Islet of Langerhans (tissue), 1 donor: ENCODE results near the gene TRIM29.

Experiments used
- FAIRE-seq: peaks from one replicate; lab custom pipeline; 2011; peaks lifted over from hg19 to GRCh38; lab: Jason Lieb, UNC

The TRIM29 gene

DNA sequence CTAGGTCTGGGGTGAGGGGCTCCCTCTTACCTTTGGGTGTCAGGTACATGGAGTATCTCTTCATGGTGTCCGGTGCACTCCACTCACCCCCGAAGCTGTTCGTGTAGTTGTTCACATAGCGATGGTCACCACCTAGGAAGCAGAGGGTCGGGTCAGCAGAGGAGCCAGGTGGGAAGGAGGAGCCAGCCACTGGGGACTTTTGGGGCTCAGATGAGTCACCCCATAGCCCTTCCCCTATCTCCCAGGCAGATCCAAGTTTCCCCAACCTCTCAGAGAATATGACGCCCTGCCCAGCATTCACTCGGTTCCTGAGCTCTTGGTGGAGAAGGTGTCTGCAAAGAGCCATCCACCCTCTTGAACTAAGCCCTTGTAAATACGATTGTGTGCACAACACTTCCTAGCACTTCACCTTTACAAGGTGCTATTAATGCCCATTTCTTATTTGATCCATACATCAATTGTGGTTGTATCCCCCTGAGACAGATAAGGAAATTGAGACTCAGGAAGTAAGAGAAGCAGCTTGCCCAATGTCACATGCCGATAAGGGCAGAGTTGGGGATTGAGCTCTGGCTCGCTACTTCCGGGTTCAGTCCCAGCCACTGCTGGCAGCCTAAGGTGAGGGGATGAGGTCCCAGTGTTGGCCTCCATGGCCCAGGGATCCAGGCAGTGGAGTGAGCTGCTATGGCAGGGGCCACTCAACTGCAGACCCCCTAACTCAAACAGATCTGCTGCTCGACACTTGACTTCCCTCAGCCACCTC, 14.8 kb downstream of the TRIM29 start:
- no peak for FAIRE-seq

DNA sequence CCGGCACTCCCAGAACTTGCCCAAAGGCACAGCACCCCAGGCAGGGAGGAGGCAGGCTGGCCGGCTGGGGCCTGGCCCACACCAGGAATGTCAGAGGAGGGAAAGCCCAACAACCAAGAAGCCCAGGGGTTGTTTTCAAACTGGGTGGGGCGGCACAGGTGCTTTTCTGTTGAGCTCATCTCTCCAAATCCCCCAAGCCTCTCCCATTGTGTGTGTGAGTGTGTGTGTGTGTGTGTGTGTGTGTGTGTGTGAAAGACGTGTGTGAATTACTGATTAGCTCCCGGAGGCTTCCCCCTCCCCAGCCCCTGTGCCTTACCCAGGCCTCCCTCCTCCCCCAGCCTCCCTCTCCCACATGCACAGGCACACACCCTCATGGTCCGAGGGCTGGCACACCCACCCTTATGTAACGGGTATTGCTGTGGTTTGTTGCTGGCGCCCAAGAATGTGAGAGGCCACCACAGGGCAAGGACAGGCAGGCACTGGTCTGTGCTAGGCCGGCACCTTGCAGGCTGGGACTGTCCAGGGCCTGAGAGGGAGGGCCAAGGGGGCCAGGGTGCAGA, 15.9 kb downstream of the TRIM29 start:
- FAIRE-seq = no peak

DNA sequence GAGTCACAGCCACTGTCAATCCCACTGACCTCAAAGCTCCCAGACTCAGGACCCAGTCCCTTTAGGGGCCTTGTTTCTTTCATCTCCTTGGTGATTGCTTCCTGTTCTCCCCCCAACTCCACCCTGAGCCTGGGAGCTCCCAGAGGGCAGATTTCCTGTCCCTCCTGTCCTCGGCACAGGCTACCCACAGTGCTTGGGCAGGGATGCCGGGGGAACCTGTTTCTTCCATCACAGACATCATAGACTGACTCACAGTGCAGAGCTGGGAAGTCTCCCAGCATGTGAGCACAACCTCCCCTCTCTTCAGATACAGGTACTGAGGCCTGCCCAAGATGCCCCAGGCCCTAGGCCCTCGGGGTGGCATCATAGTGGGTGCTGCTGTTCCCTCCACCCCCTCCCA, 16.6 kb downstream of the TRIM29 start:
- no peak for FAIRE-seq

DNA sequence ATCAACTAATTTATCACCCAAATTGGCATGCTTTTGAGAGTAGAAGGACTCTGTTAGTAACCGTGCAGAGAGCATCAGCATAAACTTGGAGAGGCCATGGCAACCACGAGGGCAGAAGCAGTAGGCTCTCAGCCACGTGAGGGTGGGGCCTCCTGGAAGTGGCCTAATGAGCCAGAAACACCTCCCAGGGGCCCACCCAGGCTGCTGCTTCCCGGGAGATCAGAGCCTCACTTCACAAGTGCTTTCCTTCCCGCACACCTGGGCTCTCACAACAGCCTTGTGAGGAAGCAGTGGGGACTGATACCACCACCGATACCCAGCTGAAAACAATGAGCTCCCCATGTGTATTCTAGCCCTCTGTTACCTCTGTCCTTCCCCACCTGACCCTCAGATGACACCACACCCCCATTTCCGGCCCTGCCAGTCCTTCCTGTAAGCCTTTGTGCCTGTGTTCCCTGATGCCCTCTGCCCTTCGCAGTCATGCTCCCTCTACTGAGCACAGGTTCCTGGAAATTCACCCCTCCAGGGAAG, 17.0 kb downstream of the TRIM29 start:
- no peak for FAIRE-seq

DNA sequence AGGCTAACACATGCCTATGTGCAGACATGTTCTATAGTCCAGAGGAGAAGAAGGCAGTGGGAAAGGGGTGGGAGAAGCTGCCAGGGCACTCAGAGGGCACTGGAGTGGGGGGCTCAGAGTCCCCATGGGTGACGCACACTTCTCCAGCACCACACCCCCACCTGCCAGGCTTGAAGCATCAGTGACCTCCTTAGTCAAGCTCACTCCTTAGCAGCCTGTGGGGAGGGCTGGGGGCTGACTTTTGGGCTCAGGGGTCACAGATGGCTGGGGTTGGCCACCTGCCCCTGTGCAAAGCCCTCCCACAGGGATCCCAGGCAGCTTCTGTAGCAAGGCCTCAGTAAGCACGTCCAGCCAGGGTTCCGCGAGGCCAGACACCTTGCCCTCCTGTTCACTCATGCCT, 18.8 kb downstream of the TRIM29 start:
- FAIRE-seq = no peak

DNA sequence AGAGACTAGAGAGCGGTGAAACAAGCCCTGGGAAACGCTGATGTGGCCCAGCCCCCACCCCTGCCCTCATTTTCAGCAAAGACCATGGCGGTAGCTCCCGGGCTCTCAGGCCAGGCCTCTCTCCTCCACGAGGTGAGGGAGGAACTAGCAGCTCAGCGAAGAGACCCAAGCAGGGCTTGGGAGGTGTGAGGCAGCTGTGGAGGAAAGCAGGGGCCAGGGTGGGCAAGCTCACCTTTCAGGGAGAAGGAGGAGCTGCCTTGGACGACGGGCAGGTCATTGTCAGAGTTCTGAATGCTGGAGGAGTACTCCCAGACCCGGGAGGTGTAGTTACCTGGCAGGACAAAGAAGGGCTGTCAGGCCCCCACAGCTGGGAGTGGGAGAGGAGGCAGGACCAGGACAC, 19.9 kb downstream of the TRIM29 start:
- no peak for FAIRE-seq

DNA sequence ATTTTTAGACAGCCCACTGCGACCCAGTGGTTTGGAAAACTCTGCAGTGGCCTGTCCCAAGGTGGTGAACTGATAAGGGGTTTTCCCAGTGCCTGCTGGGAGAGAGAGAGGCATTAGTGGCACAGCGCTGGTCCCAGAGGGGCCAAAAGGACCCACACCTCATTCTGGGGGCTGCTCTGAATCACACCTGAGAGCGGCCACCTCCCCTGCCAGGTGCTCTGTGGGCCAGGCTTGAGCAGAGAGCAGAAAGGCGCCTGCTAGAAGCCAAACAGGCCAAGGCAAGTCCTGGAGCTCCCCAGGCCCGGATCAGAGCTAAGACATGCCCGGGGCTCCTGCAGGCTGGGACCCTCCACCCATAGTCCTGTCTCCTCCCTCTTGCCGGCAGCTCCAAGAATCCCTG, 20.9 kb downstream of the TRIM29 start:
- no peak for FAIRE-seq

DNA sequence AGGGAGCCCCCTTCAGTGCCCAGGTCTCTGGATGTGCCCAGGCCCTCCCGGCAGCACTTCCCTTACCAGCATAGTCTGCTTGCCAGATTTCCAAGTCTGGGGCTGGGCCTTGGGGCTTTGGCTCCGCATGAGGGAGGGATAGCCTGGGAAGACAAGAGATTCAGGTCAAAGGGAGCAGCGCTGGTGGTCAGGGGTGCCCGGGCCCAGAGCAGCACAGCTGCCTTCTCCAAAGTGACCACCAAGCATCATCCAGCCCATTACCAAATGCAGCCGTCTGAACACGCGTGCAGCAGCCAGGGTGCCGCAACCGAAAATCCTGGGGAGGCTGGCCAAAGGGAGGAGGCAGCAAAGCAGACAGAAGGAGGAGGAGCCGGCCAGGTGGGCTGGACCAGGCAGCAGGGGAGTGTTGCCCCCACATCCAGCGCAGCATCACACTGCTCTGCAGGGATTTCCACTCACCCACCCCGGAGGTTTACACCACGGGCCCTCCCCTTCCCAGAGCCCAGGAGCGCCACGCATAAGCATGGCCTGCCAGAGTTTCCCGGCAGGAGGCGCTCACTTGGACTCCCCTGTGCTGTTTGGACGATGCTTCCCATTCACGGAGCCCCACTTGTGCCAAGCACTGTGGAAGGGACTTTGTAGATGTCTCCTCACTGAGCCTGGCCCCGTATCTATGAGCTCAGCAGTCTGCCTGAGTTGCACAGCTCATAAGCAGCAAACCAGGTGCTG, 22.5 kb downstream of the TRIM29 start:
- no peak for FAIRE-seq

DNA sequence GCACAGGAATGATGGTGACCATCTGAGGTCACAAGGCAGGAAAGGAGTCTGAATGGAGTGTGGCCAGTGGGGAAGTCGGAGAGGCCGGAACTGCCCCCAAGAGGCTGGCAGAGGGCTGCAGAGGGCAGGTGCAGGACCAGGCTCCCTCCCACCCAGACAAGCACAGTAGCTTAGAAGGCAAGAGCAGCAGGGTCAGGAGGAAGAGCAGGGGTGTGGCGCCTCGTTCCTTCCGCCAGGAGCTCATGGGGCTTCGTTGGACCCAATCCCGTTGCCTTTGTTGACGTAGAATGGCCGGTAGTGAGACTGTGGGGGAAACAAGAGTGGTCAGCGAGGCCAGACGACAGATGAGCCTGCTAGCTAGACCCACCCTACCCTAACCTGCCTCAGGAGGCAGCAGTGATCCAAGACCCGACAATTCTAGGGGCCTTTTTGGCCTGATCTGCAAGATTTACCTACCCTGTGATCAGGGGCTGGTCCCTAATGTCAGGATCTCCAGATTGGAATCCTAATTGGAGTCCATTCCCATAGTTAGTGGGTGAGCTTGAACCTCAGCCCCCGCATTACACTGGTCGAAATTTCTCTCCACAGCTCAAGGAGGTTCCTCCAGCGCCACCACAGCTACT, 25.6 kb downstream of the TRIM29 start:
- FAIRE-seq = no peak

DNA sequence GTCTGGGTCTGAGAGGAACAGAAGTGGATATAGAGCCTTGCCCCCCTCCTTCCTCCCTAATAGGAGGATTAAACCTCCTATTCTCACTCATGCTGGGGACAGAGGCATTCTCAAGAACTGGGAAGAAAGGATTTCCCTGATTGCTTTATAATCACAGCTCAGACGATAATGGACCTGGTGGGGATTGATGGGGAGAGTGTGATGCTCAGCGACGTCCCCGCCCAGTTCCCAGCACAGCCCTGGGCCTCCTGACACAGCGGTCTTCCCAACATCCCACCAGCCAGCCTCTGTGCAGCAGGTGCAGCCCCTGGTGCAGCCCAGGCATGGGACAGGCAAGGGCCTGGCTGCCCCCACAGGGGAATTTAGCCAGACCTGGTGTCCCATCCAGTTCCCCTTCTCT, 28.4 kb downstream of the TRIM29 start:
- FAIRE-seq = no peak

DNA sequence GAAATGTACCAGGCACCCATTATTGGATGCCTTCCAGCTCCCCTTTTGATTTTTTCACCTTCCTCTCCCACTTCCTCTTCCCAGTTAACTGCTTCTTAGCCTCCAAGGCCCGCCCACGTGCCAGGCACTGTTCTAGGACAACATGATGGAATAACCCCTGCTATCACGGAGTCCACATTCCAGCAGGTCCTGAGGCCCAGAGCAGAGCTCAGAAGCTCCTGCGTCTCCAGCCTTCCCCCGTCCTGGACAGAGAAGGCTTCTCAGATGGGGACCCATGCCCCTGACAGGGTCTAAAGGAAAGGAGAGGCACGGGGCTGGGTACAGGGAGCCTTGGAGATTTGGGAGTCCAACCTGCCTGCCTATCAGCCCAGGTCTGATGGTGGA, 29.1 kb downstream of the TRIM29 start:
- no peak for FAIRE-seq

DNA sequence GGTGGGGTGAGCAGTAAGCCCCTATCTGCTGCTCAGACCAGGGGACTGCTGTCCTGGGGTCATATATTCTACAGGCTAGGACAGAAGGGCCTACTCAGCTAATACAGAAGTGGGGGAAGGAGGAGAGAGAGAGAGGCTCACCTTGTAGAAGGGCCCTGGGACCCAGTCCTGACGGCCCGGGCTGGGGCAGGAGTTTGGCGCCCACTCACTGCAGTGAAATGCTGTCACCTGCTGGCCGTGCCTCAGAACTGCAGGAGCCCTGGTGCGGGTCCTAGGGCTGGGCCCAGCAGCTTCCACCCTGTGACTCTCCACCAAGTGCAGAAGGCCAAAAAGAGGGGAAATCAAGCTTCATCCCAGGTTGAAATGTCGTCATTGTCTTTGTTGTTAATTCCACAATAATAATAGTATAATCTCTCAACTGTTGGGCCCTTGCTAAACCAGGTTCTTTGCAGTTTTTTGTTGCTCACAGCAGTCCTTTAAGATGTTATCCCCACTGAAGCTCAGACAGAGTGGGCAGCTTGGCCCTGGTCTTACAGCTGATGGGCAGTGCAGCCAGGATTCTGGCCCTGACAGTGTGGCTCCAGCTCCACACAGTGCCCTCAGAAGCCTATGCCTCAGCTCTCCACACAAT, 29.6 kb downstream of the TRIM29 start:
- no peak for FAIRE-seq

DNA sequence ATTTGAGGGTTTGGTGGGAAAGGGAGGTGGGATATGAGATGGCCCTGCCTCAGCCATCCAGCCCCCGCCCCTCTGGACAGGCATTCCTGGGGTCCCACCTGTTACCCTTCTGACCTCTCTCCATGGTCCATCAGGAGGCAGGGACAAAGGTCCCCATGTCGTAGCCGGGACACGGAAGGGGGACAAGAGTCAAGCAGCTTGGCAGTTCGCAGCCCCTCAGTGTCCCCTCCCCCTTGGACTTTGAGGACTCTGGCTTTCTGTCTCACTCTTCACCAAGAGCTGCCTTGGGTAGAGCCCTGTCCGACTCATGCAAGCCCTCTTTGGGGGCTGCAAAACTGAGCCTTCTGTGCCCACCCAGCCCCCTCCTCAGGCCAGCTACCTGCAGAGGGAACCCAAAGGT, 30.2 kb downstream of the TRIM29 start:
- FAIRE-seq = no peak

DNA sequence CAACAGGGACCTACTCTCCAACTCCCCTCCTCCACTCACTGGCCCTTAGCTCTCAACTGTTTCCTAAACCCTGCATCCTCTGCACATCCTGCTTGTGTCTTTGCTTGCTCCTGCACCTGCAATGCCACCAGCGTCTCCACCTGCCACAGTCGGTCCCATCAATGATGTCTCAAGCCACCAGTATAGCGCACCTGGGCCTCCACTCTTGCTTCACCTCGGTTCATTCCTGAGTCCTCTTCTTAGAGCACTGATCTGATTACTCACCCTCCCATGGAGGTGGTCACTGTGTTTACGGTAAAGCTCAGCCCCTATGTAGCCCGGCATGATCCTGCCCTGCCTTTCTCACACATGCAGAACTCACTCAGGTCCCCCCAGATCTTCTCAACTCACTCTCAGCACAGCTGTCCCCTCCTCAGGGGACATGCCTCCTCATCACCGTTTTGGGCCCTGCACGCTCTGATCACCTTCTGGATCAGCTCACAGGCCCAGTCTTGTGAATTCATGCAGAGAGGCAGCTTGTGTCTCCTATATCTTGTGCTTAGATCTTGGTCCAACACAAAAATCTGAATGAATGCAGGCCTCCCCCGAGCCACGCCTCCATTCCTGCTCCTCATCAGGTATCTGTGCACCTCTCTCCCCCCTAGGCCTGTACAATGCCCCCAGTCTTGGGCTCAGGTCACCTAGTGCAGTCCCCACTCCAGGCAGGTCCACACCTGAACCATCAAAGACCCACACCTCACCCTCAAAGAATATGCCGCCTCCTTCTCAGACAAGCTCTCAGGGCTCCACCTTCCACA, 31.4 kb downstream of the TRIM29 start:
- FAIRE-seq = no peak

DNA sequence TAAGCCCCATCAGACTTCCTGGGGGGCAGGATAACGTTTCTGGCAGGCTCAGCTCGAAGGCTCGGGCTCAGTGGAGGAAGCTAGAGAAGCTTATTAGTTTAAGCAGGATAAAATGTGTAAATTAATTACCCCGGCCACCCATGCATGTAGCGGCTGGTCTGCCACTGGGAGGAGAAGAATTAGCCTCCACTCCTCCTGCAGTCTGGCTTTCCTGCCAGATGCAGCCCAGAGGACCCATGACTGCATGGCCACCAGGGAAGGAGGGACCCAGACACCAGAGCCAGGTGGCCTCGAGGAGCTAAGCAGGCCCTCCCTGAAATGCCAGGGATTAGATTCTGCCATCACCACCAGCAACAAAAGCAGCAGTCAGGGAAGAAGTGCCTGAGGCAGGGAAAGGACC, 32.3 kb downstream of the TRIM29 start:
- no peak for FAIRE-seq

DNA sequence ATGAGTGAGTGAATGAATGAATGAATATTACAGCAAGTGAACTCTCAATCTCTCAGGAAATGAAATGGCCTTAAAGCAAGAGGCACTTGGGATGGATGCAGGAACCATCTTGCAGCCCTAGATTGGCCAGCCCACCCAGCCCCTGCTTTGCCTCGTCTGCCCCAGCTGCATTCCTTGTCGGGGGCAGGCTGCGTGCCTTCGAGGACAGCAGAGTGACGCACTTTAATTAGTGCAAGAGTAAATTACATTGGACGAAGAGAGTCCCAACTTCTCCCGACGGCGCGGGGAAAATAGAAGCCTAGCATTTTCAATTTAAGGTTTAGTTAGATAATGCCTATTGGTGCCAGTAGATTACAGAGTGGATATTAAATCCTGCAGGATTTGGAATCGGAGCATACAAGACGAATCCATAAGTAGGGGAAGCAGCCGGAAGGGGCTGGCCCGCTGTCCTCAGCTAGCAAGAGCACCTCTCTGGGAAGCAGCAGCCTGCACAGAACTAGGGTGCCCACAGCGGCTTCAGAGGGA, 33.8 kb downstream of the TRIM29 start:
- no peak for FAIRE-seq

DNA sequence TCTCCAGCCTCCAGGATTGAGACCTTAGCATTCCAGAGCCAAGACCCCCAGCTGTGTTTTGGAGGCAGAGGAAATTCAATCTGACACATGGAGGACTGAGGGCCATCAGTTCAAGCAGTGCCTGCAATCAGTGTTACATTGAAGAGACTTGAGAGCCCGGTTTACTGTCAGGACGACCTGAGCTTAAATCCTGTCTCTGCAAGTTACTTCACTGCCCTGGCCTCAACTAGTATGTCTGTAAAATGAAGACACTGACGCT, 35.1 kb downstream of the TRIM29 start:
- FAIRE-seq = no peak

DNA sequence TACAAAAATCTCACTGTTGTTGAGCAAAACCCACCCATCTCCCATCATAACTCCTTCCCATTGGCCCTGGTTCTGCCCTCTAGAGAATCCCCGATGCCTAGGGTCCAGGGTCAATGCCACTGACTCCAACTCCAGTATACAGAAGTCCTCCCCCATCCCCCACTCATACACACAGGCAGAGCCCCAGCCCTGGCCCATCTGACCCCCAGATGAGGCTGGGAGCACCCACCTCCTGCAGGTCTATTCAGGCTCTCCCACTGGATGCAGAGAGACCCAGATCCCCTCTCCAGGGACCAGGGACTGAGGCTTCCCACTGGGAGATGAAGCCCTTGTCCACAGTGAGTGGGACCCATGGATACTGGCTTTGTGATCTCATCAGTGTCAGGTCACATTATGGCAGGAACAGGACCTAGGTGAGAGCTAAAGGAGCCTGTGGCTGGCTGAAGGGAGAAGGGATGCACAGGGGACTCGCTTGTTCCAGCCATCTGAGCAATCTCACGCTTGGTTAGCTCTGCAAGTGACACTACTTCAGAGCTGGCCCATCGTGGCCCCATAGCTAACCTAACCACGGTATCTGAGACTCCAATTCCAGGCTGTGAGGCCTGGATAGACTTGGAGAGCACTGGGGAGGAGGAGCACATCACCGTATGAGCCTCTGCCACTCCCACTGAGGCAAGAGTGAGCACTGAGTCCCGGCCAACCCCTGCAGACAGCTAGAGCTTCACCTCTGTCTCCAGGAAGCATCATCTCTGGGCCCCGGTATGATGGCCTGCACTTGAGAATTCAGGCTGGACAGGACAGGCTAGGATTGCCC, 35.7 kb downstream of the TRIM29 start:
- FAIRE-seq = no peak

DNA sequence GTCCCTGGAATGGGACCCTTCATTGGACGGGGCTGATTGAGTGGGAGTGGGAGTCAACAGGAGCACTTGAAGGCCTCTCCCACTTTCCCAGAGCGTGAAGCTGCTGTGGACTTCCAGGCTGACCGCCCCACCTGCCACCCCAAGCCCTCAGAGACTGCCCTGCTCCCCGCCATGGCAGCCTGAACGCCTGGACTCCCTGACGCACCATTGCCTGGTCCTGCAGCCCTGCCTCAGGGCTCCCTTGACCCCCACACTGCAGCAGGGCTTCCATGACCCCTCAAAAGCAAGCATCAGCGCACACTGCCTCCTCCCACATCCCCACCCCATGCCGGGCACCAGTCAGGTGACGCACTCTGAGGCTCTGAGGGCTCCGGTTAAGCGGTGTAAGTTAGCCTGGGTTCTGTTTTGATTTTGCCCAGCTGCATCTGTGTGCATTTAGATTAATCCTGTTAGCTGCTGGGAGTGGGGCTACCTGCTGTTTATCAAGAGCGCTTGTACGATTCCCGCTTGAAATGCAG, 39.4 kb downstream of the TRIM29 start:
- FAIRE-seq = no peak

DNA sequence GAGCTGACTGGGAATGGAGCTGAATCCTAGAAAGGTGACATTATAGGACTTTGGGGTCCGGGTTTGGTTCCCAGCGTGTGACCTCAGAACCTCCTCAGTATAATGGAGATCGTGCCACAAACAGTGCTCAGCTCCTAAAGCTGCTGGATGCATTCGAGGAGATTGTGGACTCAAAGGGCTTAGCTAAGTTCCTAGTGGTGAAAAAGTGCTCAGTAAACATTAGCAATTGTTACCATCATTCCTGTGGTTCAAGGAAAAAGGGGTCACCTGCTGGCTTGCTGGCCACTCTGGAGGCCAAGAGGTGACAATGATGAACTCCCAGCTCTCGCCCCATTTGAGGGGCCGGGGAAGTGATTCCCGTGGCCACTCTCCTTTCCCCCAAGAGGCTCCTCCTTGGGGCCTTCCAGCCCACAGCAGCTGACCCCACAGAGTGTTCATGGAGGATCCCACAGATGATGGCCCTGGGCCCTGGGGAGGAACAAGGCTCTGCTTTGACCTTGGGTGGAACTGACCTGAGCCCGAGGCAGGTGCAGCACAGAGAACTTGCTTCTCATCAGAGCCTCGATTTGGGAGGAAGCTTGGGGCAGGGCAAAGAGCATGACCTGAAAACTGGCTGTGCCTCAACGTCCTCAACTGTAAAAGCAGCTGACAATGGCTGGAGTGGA, 40.1 kb downstream of the TRIM29 start:
- no peak for FAIRE-seq
